ENCODE results near the gene SSC5D. TPM values are rescaled to one million over a fixed set of nuclear protein-coding genes. Genes with fewer than 3 reads are reported as not detected.

Gene SSC5D
- total and polyA plus RNA-seq, 8 donors: 0.60 to 5.3 (median 1.4) TPM

DNA sequence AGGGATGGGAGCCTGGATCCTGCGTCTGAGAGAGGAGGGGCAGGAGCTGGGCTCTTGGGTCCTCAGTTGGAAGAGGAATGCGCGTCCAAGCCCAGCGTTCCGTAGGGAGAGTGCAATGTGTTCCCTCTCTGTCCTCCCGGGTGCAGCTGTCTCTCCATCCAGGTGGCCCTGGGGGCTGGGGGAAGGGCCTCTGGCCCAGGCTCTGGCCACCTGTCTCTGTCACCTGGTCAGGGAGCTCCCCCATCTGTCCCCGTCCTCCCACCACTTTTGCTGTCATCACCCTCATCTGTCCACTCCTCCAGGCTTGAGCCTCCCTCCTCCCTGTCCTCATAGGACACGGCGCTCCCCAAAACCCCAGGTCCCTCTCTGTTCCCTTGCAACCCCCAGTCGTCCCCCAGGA lies 52.4 kb downstream of the SSC5D start:
- Histone ChIP-seq H3K27me3 (no peaks in the 10 kb centered on the region), H3K36me3 (no peaks in the 10 kb centered on the region), H3K4me3 (no peak overlapping the region), H3K9me3 (no peaks in the 10 kb centered on the region), H3K27ac (no peak overlapping the region), H3K4me1 (no peaks in the 10 kb centered on the region)
- no peak for DNase-seq
- ATAC-seq: peak in 2 of 4 donors; percentile 15 to 60
- intact Hi-C loops (cut with DNase I): no loop called here
- no peak for FAIRE-seq
- TF ChIP-seq, protein P1, sequence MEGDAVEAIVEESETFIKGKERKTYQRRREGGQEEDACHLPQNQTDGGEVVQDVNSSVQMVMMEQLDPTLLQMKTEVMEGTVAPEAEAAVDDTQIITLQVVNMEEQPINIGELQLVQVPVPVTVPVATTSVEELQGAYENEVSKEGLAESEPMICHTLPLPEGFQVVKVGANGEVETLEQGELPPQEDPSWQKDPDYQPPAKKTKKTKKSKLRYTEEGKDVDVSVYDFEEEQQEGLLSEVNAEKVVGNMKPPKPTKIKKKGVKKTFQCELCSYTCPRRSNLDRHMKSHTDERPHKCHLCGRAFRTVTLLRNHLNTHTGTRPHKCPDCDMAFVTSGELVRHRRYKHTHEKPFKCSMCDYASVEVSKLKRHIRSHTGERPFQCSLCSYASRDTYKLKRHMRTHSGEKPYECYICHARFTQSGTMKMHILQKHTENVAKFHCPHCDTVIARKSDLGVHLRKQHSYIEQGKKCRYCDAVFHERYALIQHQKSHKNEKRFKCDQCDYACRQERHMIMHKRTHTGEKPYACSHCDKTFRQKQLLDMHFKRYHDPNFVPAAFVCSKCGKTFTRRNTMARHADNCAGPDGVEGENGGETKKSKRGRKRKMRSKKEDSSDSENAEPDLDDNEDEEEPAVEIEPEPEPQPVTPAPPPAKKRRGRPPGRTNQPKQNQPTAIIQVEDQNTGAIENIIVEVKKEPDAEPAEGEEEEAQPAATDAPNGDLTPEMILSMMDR (IDR thresholded peaks at IDR 0.05): no peak
- 25% methylated on average over 9 to 10 of the region's 10 CpGs for whole genome bisulfite sequencing, 2 donors

DNA sequence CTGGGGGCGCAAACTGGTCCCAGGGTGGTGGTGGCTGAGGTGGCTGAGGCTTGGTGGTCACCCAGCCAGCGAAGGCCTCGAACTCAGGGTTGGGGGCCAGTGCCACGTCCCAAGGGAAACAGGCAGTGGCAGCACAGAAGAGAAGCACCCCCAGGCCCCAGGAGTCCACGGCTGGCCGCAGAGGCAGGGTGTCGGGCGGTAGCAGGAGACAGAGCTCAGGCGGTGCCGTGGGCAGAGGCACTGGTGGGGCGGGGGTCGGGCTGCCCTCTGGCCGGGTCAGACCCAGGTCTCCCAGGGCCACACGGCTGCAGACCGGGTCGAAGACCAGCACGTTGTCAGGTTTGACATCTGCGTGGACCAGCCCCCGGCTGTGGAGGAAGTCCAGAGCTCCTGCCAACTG lies 52.9 kb downstream of the SSC5D start:
- H3K36me3 ChIP-seq: no peaks in the 10 kb centered on the region
- 63 to 77% methylated on average over 19 of the region's 19 CpGs for WGBS, 2 donors
- TF ChIP-seq, protein P1 (IDR thresholded peaks at IDR 0.05): no peak
- H3K4me3 ChIP-seq: no peak overlapping the region
- no peaks in the 10 kb centered on the region for H3K4me1 ChIP-seq
- no peak overlapping the region for H3K27ac ChIP-seq
- DNase-seq: no peak
- ATAC-seq: no peak
- no peaks in the 10 kb centered on the region for H3K27me3 ChIP-seq
- FAIRE-seq: no peak
- intact Hi-C loops (cut with DNase I): no loop called here
- H3K9me3 ChIP-seq: no peaks in the 10 kb centered on the region

DNA sequence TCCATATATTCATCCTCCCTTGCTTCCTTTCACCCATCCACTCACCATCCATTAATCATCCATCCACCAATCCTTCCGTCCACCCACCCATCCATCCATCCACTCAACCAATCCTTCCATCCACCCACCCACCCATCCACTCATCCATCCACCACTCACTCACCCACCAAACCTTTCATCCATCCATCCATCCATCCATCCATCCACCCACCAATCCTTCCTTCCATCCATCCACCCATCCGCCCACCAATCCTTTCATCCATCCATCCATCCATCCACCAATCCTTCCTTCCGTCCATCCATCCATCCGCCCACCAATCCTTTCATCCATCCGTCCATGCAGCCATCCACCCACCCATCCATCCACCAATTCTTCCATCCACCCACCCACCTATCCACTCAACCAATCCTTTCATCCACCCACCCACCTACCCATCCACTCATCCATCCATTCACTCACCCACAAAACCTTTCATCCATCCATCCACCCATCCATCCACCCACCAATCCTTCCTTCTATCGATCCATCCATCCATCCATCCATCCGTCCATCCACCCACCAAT lies 54.1 kb downstream of the SSC5D start:
- no peak for FAIRE-seq
- intact Hi-C loops (cut with DNase I): no loop called here
- no peak overlapping the region for H3K27ac ChIP-seq
- H3K27me3 ChIP-seq: peaks cover 0 to 3% (median 0%) of the 10 kb centered on the region in 4 donors
- H3K4me1 ChIP-seq: no peaks in the 10 kb centered on the region
- WGBS, 2 donors: 55 to 70% methylated on average over 7 of the region's 7 CpGs
- no peaks in the 10 kb centered on the region for H3K9me3 ChIP-seq
- no peaks in the 10 kb centered on the region for H3K36me3 ChIP-seq
- DNase-seq: no peak
- no peak overlapping the region for H3K4me3 ChIP-seq
- TF ChIP-seq, protein P1 (IDR thresholded peaks at IDR 0.05): no peak
- ATAC-seq: no peak

DNA sequence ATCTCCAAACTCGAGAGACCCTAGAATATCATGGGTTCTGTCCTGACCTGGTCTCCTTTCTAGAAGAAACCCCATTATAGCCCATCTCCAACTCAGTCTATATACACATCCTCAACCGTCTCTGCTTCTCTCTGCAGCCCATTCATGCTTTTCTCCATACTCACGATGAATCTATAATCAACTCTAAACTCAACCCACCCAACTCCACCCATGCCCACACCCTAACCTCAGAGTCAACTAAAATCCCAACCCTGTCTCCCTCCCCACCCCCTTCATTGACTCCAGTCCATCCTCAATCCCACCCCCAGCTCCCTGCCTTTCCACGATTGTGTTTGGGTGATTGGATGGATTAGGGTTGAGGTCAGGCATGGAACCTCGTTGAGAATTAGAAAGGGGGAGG lies 55.3 kb downstream of the SSC5D start:
- TF ChIP-seq, protein P1 (IDR thresholded peaks at IDR 0.05): no peak
- Histone ChIP-seq H3K4me3 (no peak overlapping the region), H3K36me3 (no peaks in the 10 kb centered on the region), H3K27me3 (peaks cover 0 to 9% (median 0%) of the 10 kb centered on the region in 4 donors), H3K4me1 (no peaks in the 10 kb centered on the region), H3K9me3 (no peaks in the 10 kb centered on the region), H3K27ac (no peak overlapping the region)
- WGBS, 2 donors: 47 to 65% methylated on average over 5 of the region's 5 CpGs
- DNase-seq (no peak), FAIRE-seq (no peak), ATAC-seq (no peak)
- intact Hi-C loops (cut with DNase I): no loop called here

DNA sequence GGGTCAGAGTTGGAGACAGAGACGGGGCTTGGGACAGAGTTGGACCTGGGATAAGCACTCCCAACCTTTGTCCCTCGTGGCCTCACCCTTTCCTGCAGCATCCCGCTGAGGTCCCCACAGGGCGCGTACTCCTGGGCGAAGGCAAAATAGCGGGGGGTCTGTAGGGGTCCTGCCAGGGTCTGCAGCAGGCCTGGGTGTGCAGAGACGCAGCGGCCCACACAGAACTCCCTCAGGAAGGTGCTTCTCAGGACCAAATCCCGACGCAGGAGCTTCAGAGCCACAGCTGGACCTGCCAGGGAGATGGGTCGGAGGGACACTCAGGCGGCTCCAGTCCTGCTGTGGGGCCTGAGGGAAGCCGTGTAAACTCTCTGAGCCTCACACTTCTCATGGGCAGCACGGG lies 55.8 kb downstream of the SSC5D start:
- H3K9me3 ChIP-seq: no peaks in the 10 kb centered on the region
- ATAC-seq (no peak), FAIRE-seq (no peak), DNase-seq (no peak)
- H3K4me3 ChIP-seq: no peak overlapping the region
- H3K4me1 ChIP-seq: no peaks in the 10 kb centered on the region
- no peaks in the 10 kb centered on the region for H3K36me3 ChIP-seq
- H3K27me3 ChIP-seq: peaks cover 0 to 9% (median 0%) of the 10 kb centered on the region in 4 donors
- intact Hi-C loops (cut with DNase I): no loop called here
- 63 to 78% methylated on average over 15 of the region's 15 CpGs for WGBS, 2 donors
- TF ChIP-seq, protein P1 (IDR thresholded peaks at IDR 0.05): no peak
- H3K27ac ChIP-seq: no peak overlapping the region
